LNCAP (cell line): ENCODE measurements around the gene ZNF184.

ENCODE experiments used
- CTCF ChIP-seq: fragments of 450-650 bp; IDR thresholded peaks from 2 replicates; pipeline ENCODE4 v1.5.1; 2017; ENCODE audit warnings: mild to moderate bottlenecking

The ZNF184 gene

GRCh38 chr6:27428966-27429365 is 43.9 kb downstream of the ZNF184 start:
- no peak for TF ChIP-seq CTCF

- no peak for TF ChIP-seq CTCF
Observed at GRCh38 chr6:27428502-27428901, 44.4 kb downstream of the ZNF184 start.

GRCh38 chr6:27426045-27426620 is 46.8 kb downstream of the ZNF184 start:
- no peak for TF ChIP-seq CTCF

GRCh38 chr6:27422651-27423332 is 50.1 kb downstream of the ZNF184 start:
- no peak for TF ChIP-seq CTCF

GRCh38 chr6:27419363-27419762 is 53.5 kb downstream of the ZNF184 start:
- no peak for TF ChIP-seq CTCF

GRCh38 chr6:27415898-27416297 is 57.0 kb downstream of the ZNF184 start:
- no peak for TF ChIP-seq CTCF

- no peak for TF ChIP-seq CTCF
Observed at GRCh38 chr6:27414996-27415395, 57.9 kb downstream of the ZNF184 start.
